Coronary artery (tissue), 2 donors: ENCODE results near the gene TCF23.
A peak's percentile ranks its signal among the peaks of the same experiment; 100 is the strongest.

Source experiments
- DNase-seq: peaks from one replicate; pipeline ENCODE4 v3.0.0-alpha.2; 2017; ENCODE audit warnings: low spot score
- H3K27ac ChIP-seq, 2 donors: fragments of 200-600 bp; sonication (generic); one replicate each; pipeline ENCODE4 v1.5.1; 2016 to 2019
- H3K4me3 ChIP-seq: fragments of 200-600 bp; sonication (generic); 2 replicates; pipeline ENCODE4 v1.5.1; 2016; ENCODE audit warnings: mild to moderate bottlenecking, moderate library complexity
- CTCF ChIP-seq: fragments of 200-600 bp; sonication (generic); IDR thresholded peaks from one replicate; pipeline ENCODE4 v1.5.1; 2019; ENCODE audit warnings: antibody characterized with exemption

Gene TCF23

GRCh38 chr2:27130396-27130795 lies 18.4 kb upstream of the TCF23 start:
- Histone ChIP-seq H3K4me3 (no peak overlapping the region), H3K27ac (no peak overlapping the region)
- no peak for TF ChIP-seq CTCF
- DNase-seq: no peak

DNA sequence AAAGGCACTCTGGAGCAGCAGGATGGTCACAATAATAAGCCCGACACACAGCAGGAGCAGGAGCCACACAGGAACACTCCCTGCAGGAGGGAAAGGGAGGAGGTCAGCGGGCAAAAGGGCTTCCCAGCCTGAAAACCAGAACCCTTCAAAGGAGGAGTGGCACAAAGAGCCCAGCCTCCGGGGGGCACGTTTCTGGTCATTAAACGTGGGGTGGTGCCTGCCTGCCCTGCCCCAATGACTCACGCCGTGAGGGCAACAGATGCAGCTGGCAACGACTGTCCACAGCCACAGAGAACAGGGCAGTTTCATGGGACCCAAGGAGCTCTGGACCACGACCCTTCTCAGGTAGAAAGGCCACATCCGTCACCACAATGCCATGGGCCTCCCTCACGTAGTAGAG lies 17.4 kb upstream of the TCF23 start:
- Histone ChIP-seq H3K27ac (no peak overlapping the region), H3K4me3 (no peak overlapping the region)
- TF ChIP-seq CTCF: no peak
- DNase-seq: no peak

DNA sequence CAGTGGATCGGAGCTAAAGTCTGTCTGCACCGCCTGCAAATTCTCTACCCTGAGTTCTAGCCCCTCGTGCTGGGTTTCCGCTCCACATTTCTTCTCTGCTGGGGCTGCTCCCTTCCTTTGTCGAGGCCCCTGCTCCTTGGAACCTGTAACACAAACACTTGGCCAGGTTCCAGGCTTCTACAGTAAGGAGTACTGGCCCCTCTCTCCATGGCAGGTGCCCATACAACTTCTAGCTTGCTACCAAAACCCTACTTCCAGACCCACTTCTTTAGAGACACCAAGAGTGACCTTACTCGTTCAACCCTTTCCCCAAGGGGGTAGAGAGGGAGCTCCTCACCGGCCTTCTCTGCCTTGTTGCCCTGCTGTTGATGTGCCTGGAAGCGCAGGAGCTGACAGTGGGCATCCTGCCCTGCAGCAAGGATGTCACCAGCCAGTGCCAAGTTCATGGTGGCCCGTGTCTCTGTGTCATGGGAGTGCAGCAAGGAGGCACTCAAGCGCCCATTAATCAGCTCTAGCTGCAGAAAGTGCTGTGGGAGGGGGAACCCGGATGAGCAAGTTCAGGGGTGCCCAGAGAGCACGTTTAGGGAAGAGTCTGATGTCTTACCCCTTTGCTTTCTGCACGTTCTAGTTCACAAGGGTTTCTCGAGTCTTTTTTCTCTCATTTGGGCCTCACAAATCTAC lies 15.5 kb upstream of the TCF23 start:
- TF ChIP-seq CTCF: no peak
- H3K27ac ChIP-seq: peak overlapping the region in 1 of 2 donors; percentile 96
- peak overlapping the region; percentile 94 for H3K4me3 ChIP-seq
- no peak for DNase-seq

GRCh38 chr2:27133905-27134780 lies 14.7 kb upstream of the TCF23 start, which contains the start of gene PREB:
PREB (minus strand) TSS chr2:27134636; CDS start chr2:27134421, 215 bp downstream.
- TF ChIP-seq CTCF: no peak
- Histone ChIP-seq H3K27ac (peak within 1 kb of the TSS; percentile 66 to 96), H3K4me3 (peak within 1 kb of the TSS; percentile 94)
- peak; percentile 96 for DNase-seq

DNA sequence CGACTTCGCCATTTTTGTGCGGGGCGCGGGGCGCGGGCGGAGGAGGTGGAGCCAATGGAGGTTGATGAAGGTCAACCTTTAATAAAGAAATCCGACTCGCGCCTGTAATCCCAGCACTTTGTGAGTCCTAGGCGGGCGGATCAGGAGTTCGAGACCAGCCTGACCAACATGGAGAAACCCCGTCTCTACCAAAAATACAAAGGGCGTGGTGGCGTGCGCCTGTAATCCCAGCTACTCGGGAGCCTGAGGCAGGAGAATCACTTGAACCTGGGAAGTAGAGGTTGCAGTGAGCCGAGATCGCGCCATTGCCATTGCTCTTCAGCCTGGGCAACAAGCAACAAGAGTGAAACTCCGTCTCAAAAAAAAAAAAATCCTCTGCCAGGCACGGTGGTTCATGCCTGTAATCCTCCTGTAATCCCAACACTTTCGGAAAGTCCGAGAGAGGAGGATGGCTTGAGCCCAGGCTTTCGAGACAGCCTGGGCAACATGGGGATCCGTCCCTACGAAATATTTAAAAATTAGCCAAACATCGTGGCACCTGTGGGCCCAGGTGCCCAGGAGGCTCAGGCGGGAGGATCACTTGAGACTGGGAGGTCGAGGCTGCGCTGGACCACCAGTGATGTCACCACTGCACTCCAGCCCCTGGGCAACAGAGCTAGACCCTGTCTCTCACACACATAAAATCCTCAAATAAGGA lies 13.9 kb upstream of the TCF23 start:
- no peak for TF ChIP-seq CTCF
- DNase-seq: no peak
- peak overlapping the region; percentile 94 for H3K4me3 ChIP-seq
- H3K27ac ChIP-seq: peak overlapping the region in 1 of 2 donors; percentile 96

GRCh38 chr2:27135478-27135955 lies 13.3 kb upstream of the TCF23 start:
- no peak for TF ChIP-seq CTCF
- no peak overlapping the region for H3K27ac ChIP-seq
- no peak for DNase-seq
- no peak overlapping the region for H3K4me3 ChIP-seq
